ENCODE data around the gene MORF4L1. TPM values are rescaled to one million over a fixed set of nuclear protein-coding genes. Genes with fewer than 3 reads are reported as not detected.
"Not testable (repeated sequence)": the region's sequence is repeated elsewhere in the genome, so short reads cannot be mapped to it uniquely, and the experiment has no call there.

MORF4L1 gene
- total RNA-seq, 1 experiment from 2014 or later = 358 TPM

GRCh38 chr15:78925956-78926743 lies 53.5 kb downstream of the MORF4L1 start:
- DNase-seq (ENCODE audit: low read depth) = no peak

- DNase-seq (ENCODE audit: low read depth) = no peak
Observed at GRCh38 chr15:78927077-78927790, 54.5 kb downstream of the MORF4L1 start.

GRCh38 chr15:78928176-78928575 lies 55.5 kb downstream of the MORF4L1 start:
- not testable (repeated sequence) for DNase-seq (ENCODE audit: low read depth)

- DNase-seq (ENCODE audit: low read depth) = no peak
Observed at GRCh38 chr15:78928616-78929093, 56.0 kb downstream of the MORF4L1 start.

GRCh38 chr15:78929536-78930264 lies 57.0 kb downstream of the MORF4L1 start:
- DNase-seq (ENCODE audit: low read depth) = peak; percentile 48

- DNase-seq (ENCODE audit: low read depth) = peak; percentile 95
Observed at GRCh38 chr15:78930577-78931388, 58.1 kb downstream of the MORF4L1 start.

GRCh38 chr15:78931439-78932257 lies 59.0 kb downstream of the MORF4L1 start:
- no peak for DNase-seq (ENCODE audit: low read depth)

GRCh38 chr15:78932258-78932808 lies 59.6 kb downstream of the MORF4L1 start:
- DNase-seq (ENCODE audit: low read depth) = no peak

- DNase-seq (ENCODE audit: low read depth) = no peak
Observed at GRCh38 chr15:78933187-78933822, 60.6 kb downstream of the MORF4L1 start.

GRCh38 chr15:78933823-78934654 lies 61.3 kb downstream of the MORF4L1 start:
- no peak for DNase-seq (ENCODE audit: low read depth)

GRCh38 chr15:78934655-78935023 lies 61.9 kb downstream of the MORF4L1 start:
- no peak for DNase-seq (ENCODE audit: low read depth)

GRCh38 chr15:78937132-78937739 lies 64.5 kb downstream of the MORF4L1 start:
- DNase-seq (ENCODE audit: low read depth) = no peak

GRCh38 chr15:78938658-78939488 lies 66.2 kb downstream of the MORF4L1 start:
- DNase-seq (ENCODE audit: low read depth) = no peak

GRCh38 chr15:78942741-78943140 lies 70.1 kb downstream of the MORF4L1 start:
- DNase-seq (ENCODE audit: low read depth) = no peak

GRCh38 chr15:78943692-78944091 lies 71.0 kb downstream of the MORF4L1 start:
- no peak for DNase-seq (ENCODE audit: low read depth)

GRCh38 chr15:78944202-78944625 lies 71.5 kb downstream of the MORF4L1 start:
- DNase-seq (ENCODE audit: low read depth) = no peak

- peak; percentile 58 for DNase-seq (ENCODE audit: low read depth)
Observed at GRCh38 chr15:78944669-78945407, 72.1 kb downstream of the MORF4L1 start, which contains the start of gene CTSH. CTSH (minus strand) TSS chr15:78945046; CDS start chr15:78944981, 65 bp downstream.
